ENCODE data around the gene SELENOM.
"Not testable (repeated sequence)": the region's sequence is repeated elsewhere in the genome, so short reads cannot be mapped to it uniquely, and the experiment has no call there.

The SELENOM gene

GRCh38 chr22:31104869-31105268 lies 2.5 kb downstream of the SELENOM start:
- peak; percentile 26 for DNase-seq

DNA sequence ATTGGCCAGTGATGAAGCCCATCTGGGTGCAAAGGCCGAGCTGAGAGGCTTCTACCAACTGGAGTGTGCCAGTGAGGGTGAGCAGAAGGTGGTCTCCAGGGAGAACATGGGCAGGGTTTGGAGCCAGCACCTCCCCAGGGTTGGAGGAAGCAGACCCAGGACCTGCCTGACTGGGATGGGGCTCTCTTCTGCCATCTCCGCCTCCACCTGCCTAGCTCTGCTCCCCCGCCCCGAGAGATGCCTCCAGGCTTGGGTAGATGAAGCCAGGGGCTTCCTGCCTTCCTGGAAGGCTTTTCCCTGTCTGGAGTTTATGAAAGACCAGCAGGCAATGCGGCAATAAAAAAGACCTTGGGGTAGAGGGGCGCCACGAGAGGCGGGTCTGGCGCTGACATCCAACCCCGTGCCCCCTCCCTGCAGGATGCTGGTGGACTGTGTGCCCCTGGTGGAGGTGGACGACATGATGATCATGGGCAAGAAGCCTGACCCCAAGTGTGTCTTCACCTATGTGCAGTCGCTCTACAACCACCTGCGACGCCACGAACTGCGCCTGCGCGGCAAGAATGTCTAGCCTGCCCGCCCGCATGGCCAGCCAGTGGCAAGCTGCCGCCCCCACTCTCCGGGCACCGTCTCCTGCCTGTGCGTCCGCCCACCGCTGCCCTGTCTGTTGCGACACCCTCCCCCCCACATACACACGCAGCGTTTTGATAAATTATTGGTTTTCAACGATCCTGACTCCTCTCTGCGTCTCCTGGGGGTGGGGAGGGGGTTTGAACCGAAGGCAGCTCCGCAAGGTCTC lies 3.3 kb downstream of the SELENOM start:
- DNase-seq = no peak

GRCh38 chr22:31103111-31103510 lies 4.3 kb downstream of the SELENOM start:
- DNase-seq = no peak

GRCh38 chr22:31102441-31103081 lies 4.8 kb downstream of the SELENOM start:
- DNase-seq = peak; percentile 77

GRCh38 chr22:31100762-31101525 lies 6.4 kb downstream of the SELENOM start:
- DNase-seq = no peak

DNA sequence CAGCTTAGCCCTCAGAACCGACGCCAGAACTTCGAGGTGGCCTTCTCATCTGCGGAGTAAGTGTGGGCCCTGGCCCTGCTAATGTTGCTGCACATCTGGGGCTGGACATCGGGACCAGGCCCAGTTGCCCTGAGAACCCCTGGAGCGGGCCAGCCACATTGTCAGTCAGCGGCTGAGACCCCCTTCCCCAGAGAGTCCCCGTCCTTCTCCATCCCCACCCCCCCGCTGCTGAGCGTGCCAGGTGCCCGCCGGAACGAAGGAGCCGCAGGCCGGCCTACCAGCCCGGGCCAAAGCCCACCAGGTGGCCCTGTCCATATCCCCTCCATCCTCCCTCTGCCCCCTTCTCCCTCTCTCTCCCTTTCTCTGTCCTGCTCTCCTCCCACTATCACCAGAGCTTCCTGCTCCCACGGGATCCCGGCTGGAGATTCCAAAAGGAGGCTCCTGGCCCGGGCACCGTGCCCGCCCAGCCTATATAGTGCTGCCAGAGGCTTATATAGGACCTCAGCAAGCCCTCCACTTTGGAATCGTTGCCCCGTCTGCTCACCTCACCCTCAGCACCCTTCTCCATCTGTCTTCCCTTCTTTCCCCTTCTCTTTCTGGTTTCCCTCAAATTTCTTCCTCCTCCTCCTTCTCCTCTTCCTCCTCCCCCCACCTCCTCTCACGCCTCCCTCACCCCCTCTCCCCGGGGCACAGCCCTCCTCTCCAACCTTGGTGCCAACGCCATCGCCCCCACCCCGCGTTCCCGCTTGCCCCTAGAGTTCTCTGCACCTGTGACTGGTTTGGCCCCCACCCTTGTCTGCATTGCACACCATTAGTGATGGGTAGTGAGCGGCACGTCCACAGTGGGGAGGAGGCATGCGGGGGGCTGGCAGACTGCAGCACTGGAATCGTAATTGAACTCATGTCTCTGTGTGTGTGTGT lies 7.3 kb downstream of the SELENOM start:
- DNase-seq = no peak

GRCh38 chr22:31099386-31099785 lies 8.0 kb downstream of the SELENOM start:
- DNase-seq = no peak

DNA sequence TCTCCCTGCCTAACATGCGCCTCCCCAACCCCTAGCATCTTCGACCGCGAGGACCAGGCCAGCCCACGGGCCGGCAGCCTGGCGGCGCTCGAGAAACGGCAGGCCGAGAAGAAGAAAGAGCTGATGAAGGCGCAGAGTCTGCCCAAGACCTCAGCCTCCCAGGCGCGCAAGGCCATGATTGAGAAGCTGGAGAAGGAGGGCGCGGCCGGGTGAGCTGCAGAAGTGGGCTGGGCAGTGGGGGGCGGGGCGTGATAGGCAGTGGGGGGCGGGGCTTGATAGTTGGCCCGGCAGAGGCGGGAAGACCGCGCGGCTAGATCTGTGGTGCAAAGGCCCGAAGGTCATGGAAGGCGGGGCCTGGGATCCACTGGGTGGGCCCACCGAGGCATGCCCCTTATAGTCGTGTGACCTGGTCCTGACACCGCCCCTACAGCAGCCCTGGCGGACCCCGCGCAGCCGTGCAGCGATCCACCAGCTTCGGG lies 8.7 kb downstream of the SELENOM start:
- DNase-seq = no peak

- DNase-seq = no peak
These were observed 9.3 kb downstream of the SELENOM start for GRCh38 chr22:31097941-31098631.

GRCh38 chr22:31097539-31097938 lies 9.8 kb downstream of the SELENOM start:
- DNase-seq = not testable (repeated sequence)

- no peak for DNase-seq
These were observed 10.6 kb downstream of the SELENOM start for GRCh38 chr22:31096657-31097279.

DNA sequence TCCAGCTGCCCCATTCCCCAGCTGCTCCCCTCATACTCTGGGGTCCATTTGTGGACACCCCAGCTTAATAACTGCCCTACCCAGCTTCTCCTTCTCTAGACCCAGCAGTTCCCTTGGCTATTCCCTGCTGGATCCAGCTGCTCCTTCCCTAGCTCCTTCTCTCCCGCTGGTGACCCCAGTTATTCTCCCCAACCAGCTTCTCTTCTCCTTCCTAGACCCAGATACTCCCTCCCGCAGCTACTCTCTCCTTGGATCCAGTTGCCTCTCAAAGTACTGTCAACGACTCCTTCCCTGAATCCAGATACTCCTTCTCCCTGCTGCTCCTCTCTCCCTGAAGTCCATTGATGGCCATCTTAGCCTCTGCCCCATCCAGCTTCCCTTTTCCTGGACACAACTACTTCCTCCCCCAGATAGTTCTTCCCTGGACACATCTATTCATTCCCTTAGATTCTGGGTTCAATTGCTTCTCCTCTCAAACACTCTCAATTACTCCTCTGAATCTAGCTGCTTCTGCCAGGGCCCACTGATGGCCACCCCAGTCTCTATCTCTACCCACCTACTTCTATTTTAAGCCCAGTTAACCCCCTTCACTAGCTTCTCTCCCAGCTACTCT lies 11.6 kb downstream of the SELENOM start:
- no peak for DNase-seq

GRCh38 chr22:31094741-31095140 lies 12.6 kb downstream of the SELENOM start:
- DNase-seq = no peak

DNA sequence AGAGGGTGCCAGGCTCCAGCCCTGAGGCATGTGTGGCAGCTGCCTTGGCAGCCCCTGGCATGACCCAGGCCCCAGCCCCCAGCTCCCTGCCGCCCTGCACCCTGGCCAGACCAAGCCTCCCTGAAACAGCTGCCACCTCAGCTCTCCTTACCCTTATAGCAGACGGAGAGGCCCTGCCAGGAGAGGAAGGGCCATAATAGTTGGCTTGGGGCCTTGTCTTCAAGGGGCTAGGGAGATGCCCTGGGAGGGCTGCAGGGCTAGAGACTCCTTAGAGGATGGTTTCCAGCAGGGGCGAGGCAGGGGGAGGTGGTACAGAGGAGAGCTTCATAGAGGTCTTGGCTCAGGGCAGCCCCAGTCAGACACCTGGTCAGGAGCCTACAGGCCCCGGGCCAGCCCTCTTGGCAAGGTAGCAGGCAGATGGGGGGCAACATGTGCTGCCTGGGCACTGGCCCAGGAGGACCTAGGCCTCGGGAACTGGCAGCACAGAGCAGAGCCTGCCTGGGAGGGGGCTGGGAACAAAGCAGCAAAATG lies 13.3 kb downstream of the SELENOM start:
- no peak for DNase-seq

DNA sequence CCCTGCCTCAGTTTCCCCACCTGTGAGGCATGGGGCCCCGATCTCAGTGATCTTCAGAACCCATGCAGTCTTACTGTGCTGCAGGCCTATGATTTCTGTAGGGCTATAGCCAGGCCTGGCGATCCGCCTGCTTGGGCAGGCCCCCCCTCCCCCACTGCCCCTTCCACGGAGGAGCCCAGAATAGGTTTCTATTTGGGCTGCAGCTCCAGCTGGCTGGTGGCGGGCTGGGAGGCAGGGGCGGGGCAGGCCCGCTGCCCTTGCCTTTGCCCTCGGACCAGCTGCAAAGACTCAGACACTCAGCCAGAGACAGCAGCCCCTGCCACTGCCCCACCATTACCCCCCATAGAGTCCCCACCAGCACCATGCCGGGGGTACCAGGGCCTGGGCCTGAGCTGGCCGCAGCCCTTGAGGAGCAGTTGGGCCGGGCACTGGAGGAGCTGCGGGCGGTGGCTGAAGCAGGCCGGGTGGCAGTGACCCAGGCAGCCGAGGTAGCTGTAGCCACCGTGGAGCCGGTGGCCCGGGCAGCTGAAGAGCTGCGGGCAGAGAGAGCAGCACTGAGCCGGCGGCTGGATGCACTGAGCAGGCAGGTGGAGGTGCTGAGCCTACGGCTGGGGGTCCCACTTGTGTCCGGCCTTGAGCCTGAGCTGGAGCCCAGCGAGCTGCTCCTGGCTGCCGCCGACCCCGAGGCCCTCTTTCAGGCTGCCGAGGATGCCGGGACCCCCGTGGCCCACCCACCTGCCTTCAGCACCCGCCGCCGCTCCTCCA lies 14.1 kb downstream of the SELENOM start:
- DNase-seq = no peak

- no peak for DNase-seq
These were observed 15.2 kb downstream of the SELENOM start for GRCh38 chr22:31092161-31092560.

- no peak for DNase-seq
These were observed 16.0 kb downstream of the SELENOM start for GRCh38 chr22:31091106-31091975.
